ENCODE measurements around the gene SLC1A4. TPM values are rescaled to one million over a fixed set of nuclear protein-coding genes. Genes with fewer than 3 reads are reported as not detected.

SLC1A4 gene
- total and polyA plus RNA-seq, 2 donors from 2014 or later: 2.1 to 10.6 TPM

DNA sequence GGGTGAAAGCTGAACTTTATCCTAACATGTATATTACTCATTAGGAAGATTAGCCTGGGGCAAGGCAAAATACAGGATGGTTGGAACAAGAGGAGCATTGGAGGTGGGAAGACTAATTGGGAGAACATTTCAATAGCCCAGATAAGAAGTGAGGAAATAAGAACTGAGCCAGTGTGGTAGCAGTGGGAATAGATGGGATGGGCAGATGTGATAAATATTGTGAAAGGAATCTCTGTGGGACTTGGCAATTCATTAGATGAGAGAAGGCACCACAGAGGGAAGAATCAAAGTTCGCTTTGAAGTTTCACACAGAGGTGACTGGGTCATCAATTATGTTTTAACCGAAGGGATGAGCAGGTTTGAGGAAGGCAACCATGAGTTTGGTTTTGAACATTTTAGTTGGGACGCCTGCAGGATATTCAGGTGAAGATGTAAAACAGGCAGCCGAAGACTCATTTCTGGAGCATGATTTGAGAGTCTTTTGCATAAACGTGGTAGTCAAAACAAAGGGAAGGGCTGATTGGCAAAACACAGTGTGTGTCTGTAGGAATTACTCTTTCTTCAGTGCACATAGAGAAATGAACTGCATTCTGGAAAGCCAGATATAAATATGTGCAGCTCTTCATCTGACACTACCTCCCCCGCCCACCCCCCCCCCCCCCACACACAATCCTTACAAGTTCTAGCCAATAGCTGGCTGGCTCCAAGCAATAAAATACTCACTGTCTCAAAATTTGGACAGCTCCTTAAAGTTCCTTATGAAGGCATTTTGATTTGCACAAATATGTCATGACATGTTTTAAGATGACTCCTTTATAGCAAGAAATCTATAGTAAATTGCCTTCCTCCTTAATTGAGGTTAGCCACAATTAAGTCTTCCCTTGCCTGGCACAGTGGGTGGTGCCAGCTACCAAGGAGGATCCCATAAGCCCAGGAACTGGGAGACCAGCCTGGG is 1.9 kb upstream of the SLC1A4 start:
- DNase-seq (peak in 1 of 5 donors; percentile 24), FAIRE-seq (no peak)
- intact Hi-C loops (cut with DNase I): no loop called here
- Histone ChIP-seq H3K4me3 (ENCODE audit: low read length in 3 of 3) (peak overlapping the region in 1 of 3 donors; percentile 26), H3K36me3 (ENCODE audit: control insufficient read depth in 2 of 3, insufficient read depth in 3 of 3, low read length in 3 of 3) (no peaks in the 10 kb centered on the region), H3K9me3 (ENCODE audit: control insufficient read depth in 2 of 3, insufficient read depth in 1 of 3, low read length in 3 of 3) (no peaks in the 10 kb centered on the region), H3K27ac (ENCODE audit: low read depth in 2 of 2, low read length in 2 of 2) (no peak overlapping the region), H3K9ac (ENCODE audit: low read length in 3 of 3) (no peak overlapping the region), H3K27me3 (ENCODE audit: control insufficient read depth, insufficient read depth, low read length) (no peaks in the 10 kb centered on the region), H3K4me1 (ENCODE audit: control insufficient read depth in 2 of 3, insufficient read depth in 2 of 3, low read depth in 1 of 3, low read length in 3 of 3) (peaks cover 0 to 4% (median 0%) of the 10 kb centered on the region in 3 donors)
- TF ChIP-seq, protein P1, sequence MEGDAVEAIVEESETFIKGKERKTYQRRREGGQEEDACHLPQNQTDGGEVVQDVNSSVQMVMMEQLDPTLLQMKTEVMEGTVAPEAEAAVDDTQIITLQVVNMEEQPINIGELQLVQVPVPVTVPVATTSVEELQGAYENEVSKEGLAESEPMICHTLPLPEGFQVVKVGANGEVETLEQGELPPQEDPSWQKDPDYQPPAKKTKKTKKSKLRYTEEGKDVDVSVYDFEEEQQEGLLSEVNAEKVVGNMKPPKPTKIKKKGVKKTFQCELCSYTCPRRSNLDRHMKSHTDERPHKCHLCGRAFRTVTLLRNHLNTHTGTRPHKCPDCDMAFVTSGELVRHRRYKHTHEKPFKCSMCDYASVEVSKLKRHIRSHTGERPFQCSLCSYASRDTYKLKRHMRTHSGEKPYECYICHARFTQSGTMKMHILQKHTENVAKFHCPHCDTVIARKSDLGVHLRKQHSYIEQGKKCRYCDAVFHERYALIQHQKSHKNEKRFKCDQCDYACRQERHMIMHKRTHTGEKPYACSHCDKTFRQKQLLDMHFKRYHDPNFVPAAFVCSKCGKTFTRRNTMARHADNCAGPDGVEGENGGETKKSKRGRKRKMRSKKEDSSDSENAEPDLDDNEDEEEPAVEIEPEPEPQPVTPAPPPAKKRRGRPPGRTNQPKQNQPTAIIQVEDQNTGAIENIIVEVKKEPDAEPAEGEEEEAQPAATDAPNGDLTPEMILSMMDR (IDR thresholded peaks at IDR 0.05; ENCODE audit: borderline replicate concordance, extremely low read depth, insufficient read depth): no peak

DNA sequence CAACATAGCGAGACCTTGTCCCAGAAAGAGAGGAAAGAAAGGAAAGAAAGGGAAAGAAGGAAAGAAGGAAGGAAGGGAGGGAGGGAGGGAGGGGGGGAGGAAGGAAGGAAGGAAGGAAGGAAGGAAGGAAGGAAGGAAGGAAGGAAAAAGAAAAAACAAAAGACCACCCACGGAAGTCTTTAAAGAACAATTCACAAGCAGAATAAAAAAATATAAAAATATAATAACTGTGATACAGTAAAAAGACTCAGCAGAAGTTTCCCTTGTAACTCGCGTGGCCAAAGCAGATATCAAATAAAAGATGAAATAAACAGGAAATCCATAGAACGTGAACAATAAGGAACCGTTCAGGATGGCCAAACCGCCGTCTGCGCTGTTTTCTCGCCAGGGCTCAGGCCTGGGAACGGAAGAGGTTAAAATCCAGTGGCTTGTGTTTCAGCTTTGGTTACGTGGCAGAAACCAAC is 1.2 kb upstream of the SLC1A4 start:
- H3K4me1 ChIP-seq (ENCODE audit: control insufficient read depth in 2 of 3, insufficient read depth in 2 of 3, low read depth in 1 of 3, low read length in 3 of 3): peaks cover 0 to 4% (median 0%) of the 10 kb centered on the region in 3 donors
- intact Hi-C loops (cut with DNase I): no loop called here
- peak overlapping the region; percentile 40 to 67 (median 65) for H3K4me3 ChIP-seq (ENCODE audit: low read length in 3 of 3)
- no peaks in the 10 kb centered on the region for H3K9me3 ChIP-seq (ENCODE audit: control insufficient read depth in 2 of 3, insufficient read depth in 1 of 3, low read length in 3 of 3)
- H3K27me3 ChIP-seq (ENCODE audit: control insufficient read depth, insufficient read depth, low read length): no peaks in the 10 kb centered on the region
- H3K9ac ChIP-seq (ENCODE audit: low read length in 3 of 3): peak overlapping the region; percentile 12 to 82 (median 58)
- H3K36me3 ChIP-seq (ENCODE audit: control insufficient read depth in 2 of 3, insufficient read depth in 3 of 3, low read length in 3 of 3): no peaks in the 10 kb centered on the region
- H3K27ac ChIP-seq (ENCODE audit: low read depth in 2 of 2, low read length in 2 of 2): peak overlapping the region; percentile 79 to 82
- no peak for FAIRE-seq
- peak in 1 of 5 donors; percentile 89 for DNase-seq
- TF ChIP-seq, protein P1 (IDR thresholded peaks at IDR 0.05; ENCODE audit: borderline replicate concordance, extremely low read depth, insufficient read depth): no peak

DNA sequence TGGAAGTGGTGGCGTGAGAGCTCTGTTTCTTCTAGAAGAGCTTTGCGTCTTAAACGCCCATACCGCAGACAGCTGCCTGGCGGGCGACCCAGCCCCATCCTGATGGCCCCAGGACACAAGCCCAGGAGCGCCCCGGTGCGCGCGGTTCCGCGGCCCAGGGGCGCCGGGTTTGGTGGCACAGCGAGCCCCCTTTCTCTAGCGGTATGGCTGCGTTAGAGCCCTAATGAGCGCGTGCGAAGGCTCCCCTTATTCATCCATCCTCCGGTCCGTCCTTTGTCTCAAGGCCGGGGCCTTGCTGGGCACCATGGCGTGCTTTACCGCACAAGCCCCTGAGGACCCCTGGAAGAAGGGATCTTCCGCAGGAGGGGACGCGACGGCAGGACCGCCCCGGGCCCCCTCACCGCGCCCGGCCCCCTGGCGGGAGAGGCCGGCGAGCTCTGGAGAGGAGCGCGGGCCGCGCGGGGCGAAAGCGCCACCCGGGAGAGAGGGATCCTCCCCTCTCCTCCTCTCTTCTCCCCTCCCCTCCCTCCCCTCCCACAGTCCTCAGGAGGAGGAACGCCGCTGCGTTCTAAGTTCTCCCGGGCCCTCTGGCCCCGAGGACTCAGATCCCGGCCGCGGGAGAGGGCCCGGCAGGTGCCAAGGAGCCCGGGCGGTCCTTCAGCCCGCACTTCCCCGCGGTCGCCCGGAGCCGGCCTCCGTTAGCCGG is 626 bp upstream of the SLC1A4 start:
- FAIRE-seq: no peak
- Histone ChIP-seq H3K4me1 (ENCODE audit: control insufficient read depth in 2 of 3, insufficient read depth in 2 of 3, low read depth in 1 of 3, low read length in 3 of 3) (peaks cover 0 to 4% (median 0%) of the 10 kb centered on the region in 3 donors), H3K9ac (ENCODE audit: low read length in 3 of 3) (peak overlapping the region; percentile 12 to 82 (median 58)), H3K27me3 (ENCODE audit: control insufficient read depth, insufficient read depth, low read length) (no peaks in the 10 kb centered on the region), H3K36me3 (ENCODE audit: control insufficient read depth in 2 of 3, insufficient read depth in 3 of 3, low read length in 3 of 3) (no peaks in the 10 kb centered on the region), H3K27ac (ENCODE audit: low read depth in 2 of 2, low read length in 2 of 2) (peak overlapping the region; percentile 79 to 82), H3K4me3 (ENCODE audit: low read length in 3 of 3) (peak overlapping the region; percentile 40 to 67 (median 65)), H3K9me3 (ENCODE audit: control insufficient read depth in 2 of 3, insufficient read depth in 1 of 3, low read length in 3 of 3) (no peaks in the 10 kb centered on the region)
- intact Hi-C loops (cut with DNase I): no loop called here
- TF ChIP-seq, protein P1 (IDR thresholded peaks at IDR 0.05; ENCODE audit: borderline replicate concordance, extremely low read depth, insufficient read depth): no peak
- peak; percentile 78 to 92 (median 84) for DNase-seq
